ENCODE results near the gene PHLDB1. TPM values are rescaled to one million over a fixed set of nuclear protein-coding genes. Genes with fewer than 3 reads are reported as not detected.

Gene PHLDB1
- total RNA-seq, 1 donor from 2014 or later = 135 TPM

Small RNA genes lying within 50 kb of the gene (microRNA-seq; reads per million reads assigned to microRNA genes)
- gene MIR6716 = 0.48 reads per million

Other genes with a start within 250 kb of the PHLDB1 start
- gene UBE4A, start 248.0 kb upstream of the PHLDB1 start, total RNA-seq = 45.0 and 45.6 TPM in 2 replicates
- gene ATP5MG, start 206.0 kb upstream of the PHLDB1 start, total RNA-seq = 41.3 and 45.2 TPM in 2 replicates
- 19.3 and 25.0 TPM in 2 replicates for gene KMT2A, start 171.1 kb upstream of the PHLDB1 start, total RNA-seq
- 1.7 and 3.8 TPM in 2 replicates for gene TTC36, start 80.1 kb upstream of the PHLDB1 start, total RNA-seq
- 15.6 and 22.3 TPM in 2 replicates for gene TMEM25, start 76.4 kb upstream of the PHLDB1 start, total RNA-seq
- gene IFT46, start 41.7 kb upstream of the PHLDB1 start, total RNA-seq = 26.0 and 41.3 TPM in 2 replicates
- 110 and 132 TPM in 2 replicates for gene ARCN1, start 35.2 kb upstream of the PHLDB1 start, total RNA-seq
- gene TREH, start 72.0 kb downstream of the PHLDB1 start, total RNA-seq = not detected in 2 replicates
- gene DDX6, start 183.5 kb downstream of the PHLDB1 start, total RNA-seq = 99.1 and 119 TPM in 2 replicates